Measurements from ENCODE around the gene PDZD4.
A peak's percentile ranks its signal among the peaks of the same experiment; 100 is the strongest.

Gene PDZD4

GRCh38 chrX:153772316-153773217 lies 57.8 kb downstream of the PDZD4 start:
- DNase-seq (ENCODE audit: low read depth): no peak

GRCh38 chrX:153771415-153772315 lies 58.7 kb downstream of the PDZD4 start:
- DNase-seq (ENCODE audit: low read depth): no peak

GRCh38 chrX:153770601-153771414 lies 59.5 kb downstream of the PDZD4 start:
- DNase-seq (ENCODE audit: low read depth): no peak

- DNase-seq (ENCODE audit: low read depth): no peak
Measured at GRCh38 chrX:153769865-153770600, 60.3 kb downstream of the PDZD4 start.

GRCh38 chrX:153769158-153769864 lies 61.0 kb downstream of the PDZD4 start:
- no peak for DNase-seq (ENCODE audit: low read depth)

GRCh38 chrX:153768311-153769157 lies 61.8 kb downstream of the PDZD4 start:
- no peak for DNase-seq (ENCODE audit: low read depth)

GRCh38 chrX:153767674-153768055 lies 62.7 kb downstream of the PDZD4 start:
- no peak for DNase-seq (ENCODE audit: low read depth)

- DNase-seq (ENCODE audit: low read depth): no peak
Measured at GRCh38 chrX:153766871-153767673, 63.3 kb downstream of the PDZD4 start.

- no peak for DNase-seq (ENCODE audit: low read depth)
Measured at GRCh38 chrX:153766098-153766817, 64.1 kb downstream of the PDZD4 start.

- DNase-seq (ENCODE audit: low read depth): no peak
Measured at GRCh38 chrX:153765138-153766079, 64.9 kb downstream of the PDZD4 start.

GRCh38 chrX:153764786-153765137 lies 65.6 kb downstream of the PDZD4 start:
- DNase-seq (ENCODE audit: low read depth): no peak

GRCh38 chrX:153763989-153764755 lies 66.2 kb downstream of the PDZD4 start, which contains the start of gene PLXNB3:
PLXNB3 (plus strand) TSS chrX:153764249; CDS start chrX:153765536, 1,287 bp downstream.
- peak; percentile 71 for DNase-seq (ENCODE audit: low read depth)

- DNase-seq (ENCODE audit: low read depth): no peak
Measured at GRCh38 chrX:153763298-153763932, 66.9 kb downstream of the PDZD4 start.

- no peak for DNase-seq (ENCODE audit: low read depth)
Measured at GRCh38 chrX:153762626-153763173, 67.6 kb downstream of the PDZD4 start.

GRCh38 chrX:153761863-153762262 lies 68.5 kb downstream of the PDZD4 start:
- DNase-seq (ENCODE audit: low read depth): no peak

Data from activated T-cell treated with anti-CD3 and anti-CD28 coated beads for 1 hour (primary cell).